K562 (cell line): ENCODE measurements around the gene FPR1. TPM values are rescaled to one million over a fixed set of nuclear protein-coding genes. Genes with fewer than 3 reads are reported as not detected.
A peak's percentile ranks its signal among the peaks of the same experiment; 100 is the strongest.

ENCODE experiments used
- BRF1 ChIP-seq: IDR thresholded peaks from 3 replicates; pipeline ENCODE4 v1.6.1; 2011; ENCODE audit warnings: borderline replicate concordance, mild to moderate bottlenecking; ENCODE audit not compliant: insufficient read length; ENCODE audit errors: extremely low read depth
- CEBPG ChIP-seq, 3 experiments: fragments of 200-800 bp in 1 of 3; sonication (Bioruptor generic) in 1 of 3; sonication (generic) in 1 of 3; formaldehyde crosslinking in 1 of 3; IDR thresholded peaks in 2 of 3; conservative IDR thresholded peaks in 1 of 3; 2 replicates each; pipeline versions ENCODE4 v1.6.1 to v1.8.0; 2016 to 2022; ENCODE audit warnings: missing compliant biosample characterization in 2 of 3, missing genetic modification characterization in 2 of 3, mild to moderate bottlenecking in 1 of 3, missing genetic modification reagents in 1 of 3
- CREBBP ChIP-seq: IDR thresholded peaks from one replicate; pipeline ENCODE4 v1.6.1; 2012; ENCODE audit warnings: low read depth, mild to moderate bottlenecking, control low read depth, inconsistent platforms, low read length
- EGR1 ChIP-seq: fragments of 450-650 bp; conservative IDR thresholded peaks from 2 replicates; pipeline ENCODE4 v1.6.1; 2017; ENCODE audit warnings: mild to moderate bottlenecking
- FIP1L1 ChIP-seq: fragments of 200-400 bp; formaldehyde crosslinking; IDR thresholded peaks from 2 replicates; pipeline ENCODE4 v1.6.1; 2018; ENCODE audit warnings: mild to moderate bottlenecking, low read depth, low read length; ENCODE audit not compliant: poor library complexity, severe bottlenecking
- GATA2 ChIP-seq: sonication (generic); formaldehyde crosslinking; IDR thresholded peaks from 2 replicates; pipeline ENCODE4 v1.4.0; 2020; ENCODE audit warnings: mild to moderate bottlenecking, missing genetic modification reagents
- MAZ ChIP-seq, 2 experiments: fragments of 450-650 bp in 1 of 2; sonication (generic) in 1 of 2; formaldehyde crosslinking; IDR thresholded peaks in 1 of 2; conservative IDR thresholded peaks in 1 of 2; 2 replicates each; pipeline versions ENCODE4 v1.4.0 to v1.5.0; 2020; ENCODE audit warnings: mild to moderate bottlenecking in 1 of 2, missing genetic modification reagents in 1 of 2
- POLR2H ChIP-seq: IDR thresholded peaks from 2 replicates; pipeline ENCODE4 v1.6.1; 2016; ENCODE audit warnings: missing genetic modification characterization, low read depth, mild to moderate bottlenecking, control low read depth, missing compliant biosample characterization, moderate library complexity
- POLR3G ChIP-seq: IDR thresholded peaks from 2 replicates; pipeline ENCODE4 v1.6.1; 2011; ENCODE audit not compliant: insufficient read length, insufficient replicate concordance; ENCODE audit errors: extremely low read depth
- STAT5B ChIP-seq: fragments of 250-450 bp; sonication (Bioruptor Pico); IDR thresholded peaks from 2 replicates; pipeline ENCODE4 v1.8.0; 2021; ENCODE audit warnings: mild to moderate bottlenecking, inconsistent platforms
- ZFX ChIP-seq: sonication (generic); formaldehyde crosslinking; IDR thresholded peaks from 2 replicates; pipeline ENCODE4 v1.8.0; 2022; ENCODE audit warnings: mild to moderate bottlenecking, missing genetic modification reagents, moderate library complexity
- ZNF24 ChIP-seq: fragments of 450-650 bp; IDR thresholded peaks from 2 replicates; pipeline ENCODE4 v1.6.1; 2016
- ZNF785 ChIP-seq: fragments of 250-450 bp; sonication (Bioruptor Pico); IDR thresholded peaks from 2 replicates; pipeline ENCODE4 v1.4.0; 2020; ENCODE audit warnings: mild to moderate bottlenecking
- polyA plus RNA-seq, 8 experiments: library from polyadenylated mRNA; depleted of rRNA in 4 of 8; stranded (reverse) in 5 of 8; unstranded in 3 of 8; fragments of >200 nt; fragmentation: Nextera tagmentation in 2 of 8; fragmentation: Illumina TruSeq in 1 of 8; extraction: Ambion mirVana in 2 of 8; extraction: Trizol in 1 of 8; gene quantifications; 2 replicates each; pipeline versions ENCODE4 v1.2.1 to v1.2.3, GENCODE V29; 2011 to 2014; ENCODE audit warnings: inconsistent platforms in 1 of 8, missing spikeins in 1 of 8
- total RNA-seq, 7 experiments: library from RNA; depleted of rRNA in 6 of 7; stranded (reverse); fragments of >200 nt in 6 of 7; fragmentation: Illumina TruSeq in 2 of 7; extraction: Trizol in 2 of 7; gene quantifications; 2 replicates each; pipeline versions ENCODE4 v1.2.1 to v1.2.3, GENCODE V29; 2011 to 2021; ENCODE audit warnings: low replicate concordance in 1 of 7
- TF ChIP-seq, protein P1 (sequence below): fragments of 450-650 bp; formaldehyde crosslinking; IDR thresholded peaks from 2 replicates; pipeline ENCODE4 v1.4.0; 2020; ENCODE audit warnings: mild to moderate bottlenecking
- TF ChIP-seq, protein P2 (sequence below): sonication (generic); formaldehyde crosslinking; IDR thresholded peaks from 2 replicates; pipeline ENCODE4 v1.8.1; 2023; ENCODE audit warnings: mild to moderate bottlenecking, missing genetic modification reagents
- TF ChIP-seq, protein P3 (sequence below): fragments of 250-450 bp; sonication (Bioruptor Pico); IDR thresholded peaks from 2 replicates; pipeline ENCODE4 v1.8.0; 2021; ENCODE audit warnings: mild to moderate bottlenecking, moderate library complexity
- TF ChIP-seq, protein P4 (sequence below): fragments of 450-650 bp; formaldehyde crosslinking; IDR thresholded peaks from 2 replicates; pipeline ENCODE4 v1.4.0; 2022; ENCODE audit warnings: mild to moderate bottlenecking, moderate library complexity
- TF ChIP-seq, protein P5 (sequence below): fragments of 250-450 bp; sonication (Bioruptor Pico); IDR thresholded peaks from 2 replicates; pipeline ENCODE4 v1.5.0; 2020; ENCODE audit warnings: mild to moderate bottlenecking
- TF ChIP-seq, protein P6 (sequence below), 2 experiments: fragments of 450-650 bp; IDR thresholded peaks; 2 replicates each; pipeline ENCODE4 v1.6.1; 2016

FPR1 gene
- total and polyA plus RNA-seq, 9 of the 15 experiments (the other 6 are each of a cell fraction or from before 2014, with no cell fraction given), result 0.06 to 0.25 (median 0.14) TPM; not detected in 4

DNA sequence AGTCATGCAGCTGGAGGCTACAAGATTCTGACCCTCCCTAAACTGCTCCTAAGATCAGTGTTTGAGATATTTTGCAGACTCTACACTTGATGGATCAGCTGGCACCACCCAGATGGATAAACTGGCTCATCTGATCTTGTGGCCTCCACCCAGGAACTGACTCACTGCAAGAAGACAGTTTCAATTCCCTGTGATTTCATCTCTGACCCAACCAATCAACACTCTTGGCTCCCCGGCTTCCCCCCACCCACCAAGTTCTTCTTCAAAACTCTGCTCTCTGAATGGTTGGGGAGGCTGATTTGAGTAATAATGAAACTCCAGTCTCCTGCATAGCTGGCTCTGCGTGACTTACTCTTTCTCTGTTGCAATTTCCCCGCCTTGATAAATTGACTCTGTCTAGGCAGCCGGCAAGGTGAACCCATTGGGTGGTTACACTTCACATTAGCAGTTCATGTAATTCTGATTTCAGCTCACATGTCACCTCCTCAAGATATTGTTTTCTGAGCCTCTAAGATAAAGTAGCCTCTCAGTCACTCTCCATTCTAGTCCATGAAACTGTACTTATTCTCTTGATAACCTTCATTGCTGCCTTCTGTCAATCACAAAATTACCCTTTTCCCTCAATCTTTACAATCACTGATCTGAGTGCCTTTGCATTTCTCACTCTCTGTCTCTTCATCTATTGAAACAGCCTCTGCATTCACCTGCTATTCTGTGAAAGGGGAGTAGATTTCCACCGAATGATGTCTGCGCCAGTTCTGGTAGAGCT lies 33.4 kb upstream of the FPR1 start (continued):
- TF ChIP-seq BRF1 (no peak), ZFX (CRISPR knock-in tag) (no peak), ZNF785 (no peak), CREBBP (no peak), EGR1 (no peak), STAT5B (CRISPR knock-in tag) (no peak), GATA2 (CRISPR knock-in tag) (peak; percentile 39; the same call in 1 of the 2 replicates), POLR3G (no peak), FIP1L1 (no peak), CEBPG (CRISPR knock-in tag; IDR thresholded peaks at IDR 0.05) (no peak), CEBPG (tag; conservative IDR thresholded peaks at IDR 0.05 in 1 of 2, IDR thresholded peaks at IDR 0.05 in 1 of 2) (peak; percentile 70 to 87), POLR2H (tag) (no peak), ZNF24 (no peak), MAZ (CRISPR knock-in tag; conservative IDR thresholded peaks at IDR 0.05 in 1 of 2, IDR thresholded peaks at IDR 0.05 in 1 of 2) (peak in 1 of 2 experiments; percentile 19; a peak in 1 of 4 replicates)
- TF ChIP-seq, protein P1, sequence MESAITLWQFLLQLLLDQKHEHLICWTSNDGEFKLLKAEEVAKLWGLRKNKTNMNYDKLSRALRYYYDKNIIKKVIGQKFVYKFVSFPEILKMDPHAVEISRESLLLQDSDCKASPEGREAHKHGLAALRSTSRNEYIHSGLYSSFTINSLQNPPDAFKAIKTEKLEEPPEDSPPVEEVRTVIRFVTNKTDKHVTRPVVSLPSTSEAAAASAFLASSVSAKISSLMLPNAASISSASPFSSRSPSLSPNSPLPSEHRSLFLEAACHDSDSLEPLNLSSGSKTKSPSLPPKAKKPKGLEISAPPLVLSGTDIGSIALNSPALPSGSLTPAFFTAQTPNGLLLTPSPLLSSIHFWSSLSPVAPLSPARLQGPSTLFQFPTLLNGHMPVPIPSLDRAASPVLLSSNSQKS, result no peak
- TF ChIP-seq, protein P2, sequence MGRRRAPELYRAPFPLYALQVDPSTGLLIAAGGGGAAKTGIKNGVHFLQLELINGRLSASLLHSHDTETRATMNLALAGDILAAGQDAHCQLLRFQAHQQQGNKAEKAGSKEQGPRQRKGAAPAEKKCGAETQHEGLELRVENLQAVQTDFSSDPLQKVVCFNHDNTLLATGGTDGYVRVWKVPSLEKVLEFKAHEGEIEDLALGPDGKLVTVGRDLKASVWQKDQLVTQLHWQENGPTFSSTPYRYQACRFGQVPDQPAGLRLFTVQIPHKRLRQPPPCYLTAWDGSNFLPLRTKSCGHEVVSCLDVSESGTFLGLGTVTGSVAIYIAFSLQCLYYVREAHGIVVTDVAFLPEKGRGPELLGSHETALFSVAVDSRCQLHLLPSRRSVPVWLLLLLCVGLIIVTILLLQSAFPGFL, result no peak
- TF ChIP-seq, protein P3, sequence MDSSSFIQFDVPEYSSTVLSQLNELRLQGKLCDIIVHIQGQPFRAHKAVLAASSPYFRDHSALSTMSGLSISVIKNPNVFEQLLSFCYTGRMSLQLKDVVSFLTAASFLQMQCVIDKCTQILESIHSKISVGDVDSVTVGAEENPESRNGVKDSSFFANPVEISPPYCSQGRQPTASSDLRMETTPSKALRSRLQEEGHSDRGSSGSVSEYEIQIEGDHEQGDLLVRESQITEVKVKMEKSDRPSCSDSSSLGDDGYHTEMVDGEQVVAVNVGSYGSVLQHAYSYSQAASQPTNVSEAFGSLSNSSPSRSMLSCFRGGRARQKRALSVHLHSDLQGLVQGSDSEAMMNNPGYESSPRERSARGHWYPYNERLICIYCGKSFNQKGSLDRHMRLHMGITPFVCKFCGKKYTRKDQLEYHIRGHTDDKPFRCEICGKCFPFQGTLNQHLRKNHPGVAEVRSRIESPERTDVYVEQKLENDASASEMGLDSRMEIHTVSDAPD, result no peak
- TF ChIP-seq, protein P4, sequence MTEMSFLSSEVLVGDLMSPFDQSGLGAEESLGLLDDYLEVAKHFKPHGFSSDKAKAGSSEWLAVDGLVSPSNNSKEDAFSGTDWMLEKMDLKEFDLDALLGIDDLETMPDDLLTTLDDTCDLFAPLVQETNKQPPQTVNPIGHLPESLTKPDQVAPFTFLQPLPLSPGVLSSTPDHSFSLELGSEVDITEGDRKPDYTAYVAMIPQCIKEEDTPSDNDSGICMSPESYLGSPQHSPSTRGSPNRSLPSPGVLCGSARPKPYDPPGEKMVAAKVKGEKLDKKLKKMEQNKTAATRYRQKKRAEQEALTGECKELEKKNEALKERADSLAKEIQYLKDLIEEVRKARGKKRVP, result no peak
- TF ChIP-seq, protein P5, sequence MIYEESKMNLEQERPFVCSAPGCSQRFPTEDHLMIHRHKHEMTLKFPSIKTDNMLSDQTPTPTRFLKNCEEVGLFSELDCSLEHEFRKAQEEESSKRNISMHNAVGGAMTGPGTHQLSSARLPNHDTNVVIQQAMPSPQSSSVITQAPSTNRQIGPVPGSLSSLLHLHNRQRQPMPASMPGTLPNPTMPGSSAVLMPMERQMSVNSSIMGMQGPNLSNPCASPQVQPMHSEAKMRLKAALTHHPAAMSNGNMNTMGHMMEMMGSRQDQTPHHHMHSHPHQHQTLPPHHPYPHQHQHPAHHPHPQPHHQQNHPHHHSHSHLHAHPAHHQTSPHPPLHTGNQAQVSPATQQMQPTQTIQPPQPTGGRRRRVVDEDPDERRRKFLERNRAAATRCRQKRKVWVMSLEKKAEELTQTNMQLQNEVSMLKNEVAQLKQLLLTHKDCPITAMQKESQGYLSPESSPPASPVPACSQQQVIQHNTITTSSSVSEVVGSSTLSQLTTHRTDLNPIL (CRISPR knock-in tag), result no peak
- TF ChIP-seq, protein P6, sequence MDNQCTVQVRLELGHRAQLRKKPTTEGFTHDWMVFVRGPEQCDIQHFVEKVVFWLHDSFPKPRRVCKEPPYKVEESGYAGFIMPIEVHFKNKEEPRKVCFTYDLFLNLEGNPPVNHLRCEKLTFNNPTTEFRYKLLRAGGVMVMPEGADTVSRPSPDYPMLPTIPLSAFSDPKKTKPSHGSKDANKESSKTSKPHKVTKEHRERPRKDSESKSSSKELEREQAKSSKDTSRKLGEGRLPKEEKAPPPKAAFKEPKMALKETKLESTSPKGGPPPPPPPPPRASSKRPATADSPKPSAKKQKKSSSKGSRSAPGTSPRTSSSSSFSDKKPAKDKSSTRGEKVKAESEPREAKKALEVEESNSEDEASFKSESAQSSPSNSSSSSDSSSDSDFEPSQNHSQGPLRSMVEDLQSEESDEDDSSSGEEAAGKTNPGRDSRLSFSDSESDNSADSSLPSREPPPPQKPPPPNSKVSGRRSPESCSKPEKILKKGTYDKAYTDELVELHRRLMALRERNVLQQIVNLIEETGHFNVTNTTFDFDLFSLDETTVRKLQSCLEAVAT (IDR thresholded peaks at IDR 0.05), result peak in 1 of 2 experiments; percentile 11; a peak in 1 of 4 replicates
